HepG2 (cell line): ENCODE results near the gene PDZD2. TPM values are rescaled to one million over a fixed set of nuclear protein-coding genes. Genes with fewer than 3 reads are reported as not detected.

ENCODE experiments used
- ELF4 ChIP-seq: sonication (generic); formaldehyde crosslinking; IDR thresholded peaks from 2 replicates; pipeline ENCODE4 v1.5.0; 2020; ENCODE audit warnings: missing genetic modification reagents, mild to moderate bottlenecking, moderate library complexity, borderline replicate concordance
- FOSL2 ChIP-seq: sonication (generic); formaldehyde crosslinking; IDR thresholded peaks from 2 replicates; pipeline ENCODE4 v1.4.0; 2020; ENCODE audit warnings: missing genetic modification reagents
- MBD4 ChIP-seq: IDR thresholded peaks from 2 replicates; pipeline ENCODE4 v1.6.1; 2012; ENCODE audit warnings: low read length, inconsistent platforms, borderline replicate concordance
- TP53 ChIP-seq: sonication (generic); formaldehyde crosslinking; conservative IDR thresholded peaks from 2 replicates; pipeline ENCODE4 v1.4.0; 2020; ENCODE audit warnings: missing genetic modification reagents
- ZBTB8A ChIP-seq: sonication (generic); formaldehyde crosslinking; IDR thresholded peaks from 2 replicates; pipeline ENCODE4 v1.4.0; 2020; ENCODE audit warnings: mild to moderate bottlenecking, low read depth, missing genetic modification reagents, borderline replicate concordance
- ZNF207 ChIP-seq: fragments of 450-650 bp; IDR thresholded peaks from 2 replicates; pipeline ENCODE4 v1.6.1; 2016; ENCODE audit warnings: antibody characterized with exemption, borderline replicate concordance
- polyA plus RNA-seq, 8 experiments: library from polyadenylated mRNA; depleted of rRNA in 3 of 8; stranded (reverse) in 7 of 8; unstranded in 1 of 8; fragments of >200 nt; fragmentation: Illumina TruSeq in 4 of 8; extraction: Trizol in 4 of 8; gene quantifications; 2 replicates each; pipeline versions ENCODE4 v1.2.1 to v1.2.3, GENCODE V29; 2011 to 2016; ENCODE audit warnings: low read depth in 4 of 8, missing spikeins in 1 of 8, mixed read lengths in 1 of 8; ENCODE audit not compliant: insufficient read depth in 1 of 8
- total RNA-seq, 5 experiments: library from RNA; depleted of rRNA; stranded (reverse); fragments of >200 nt; fragmentation: Illumina TruSeq; extraction: Trizol; gene quantifications; 2 replicates each; pipeline ENCODE4 v1.2.3, GENCODE V29; 2016; ENCODE audit warnings: low read depth in 1 of 5
- TF ChIP-seq, protein P1 (sequence below): sonication (generic); formaldehyde crosslinking; IDR thresholded peaks from 2 replicates; pipeline ENCODE4 v1.5.0; 2020; ENCODE audit warnings: mild to moderate bottlenecking, missing genetic modification reagents
- TF ChIP-seq, protein P2 (sequence below): sonication (generic); formaldehyde crosslinking; IDR thresholded peaks from 2 replicates; pipeline ENCODE4 v1.5.0; 2020; ENCODE audit warnings: mild to moderate bottlenecking, low read depth, missing genetic modification reagents, borderline replicate concordance
- TF ChIP-seq, protein P3 (sequence below): sonication (generic); formaldehyde crosslinking; IDR thresholded peaks from 2 replicates; pipeline ENCODE4 v1.9.0; 2021; ENCODE audit warnings: missing genetic modification reagents, mild to moderate bottlenecking, borderline replicate concordance
- TF ChIP-seq, protein P4 (sequence below): IDR thresholded peaks from 2 replicates; pipeline ENCODE4 v1.6.1; 2016; ENCODE audit warnings: missing compliant biosample characterization, missing genetic modification reagents, borderline replicate concordance
- TF ChIP-seq, protein P5 (sequence below): sonication (generic); formaldehyde crosslinking; IDR thresholded peaks from 2 replicates; pipeline ENCODE4 v1.4.0; 2020; ENCODE audit warnings: missing genetic modification reagents

PDZD2 gene
- total and polyA plus RNA-seq, 2 of the 13 experiments (the other 11 are each of a cell fraction or from before 2014, with no cell fraction given) = 0.04 TPM; not detected in 1

DNA sequence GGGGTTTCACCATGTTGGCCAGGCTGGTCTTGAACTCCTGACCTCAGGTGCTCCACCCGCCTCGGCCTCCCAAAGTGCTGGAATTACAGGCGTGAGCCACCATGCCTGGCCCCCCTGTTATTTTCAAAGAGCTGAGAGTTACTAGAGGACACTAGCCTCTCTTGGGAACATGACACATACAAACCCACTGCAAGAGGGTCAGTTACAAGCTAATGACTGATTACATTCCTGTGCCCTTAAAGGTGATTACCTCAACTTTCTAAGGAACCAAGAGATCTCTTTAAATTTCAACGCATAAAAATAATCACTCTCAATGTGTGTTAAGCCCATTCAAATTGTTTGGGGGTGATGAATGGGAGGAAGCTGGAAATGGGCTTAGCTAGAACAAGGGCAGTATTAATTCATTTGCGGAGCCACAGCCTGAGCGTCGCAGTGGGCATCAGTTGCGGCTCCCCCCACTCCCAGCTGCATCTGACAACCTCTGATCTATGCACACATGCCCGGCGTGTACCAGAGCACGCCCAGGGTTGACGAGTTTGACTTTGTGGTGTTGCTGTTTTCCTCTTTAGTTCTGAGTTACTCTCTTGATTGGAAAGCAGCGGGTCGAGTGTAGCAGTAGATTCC lies 388.3 kb downstream of the PDZD2 start (continued):
- TF ChIP-seq, protein P1, sequence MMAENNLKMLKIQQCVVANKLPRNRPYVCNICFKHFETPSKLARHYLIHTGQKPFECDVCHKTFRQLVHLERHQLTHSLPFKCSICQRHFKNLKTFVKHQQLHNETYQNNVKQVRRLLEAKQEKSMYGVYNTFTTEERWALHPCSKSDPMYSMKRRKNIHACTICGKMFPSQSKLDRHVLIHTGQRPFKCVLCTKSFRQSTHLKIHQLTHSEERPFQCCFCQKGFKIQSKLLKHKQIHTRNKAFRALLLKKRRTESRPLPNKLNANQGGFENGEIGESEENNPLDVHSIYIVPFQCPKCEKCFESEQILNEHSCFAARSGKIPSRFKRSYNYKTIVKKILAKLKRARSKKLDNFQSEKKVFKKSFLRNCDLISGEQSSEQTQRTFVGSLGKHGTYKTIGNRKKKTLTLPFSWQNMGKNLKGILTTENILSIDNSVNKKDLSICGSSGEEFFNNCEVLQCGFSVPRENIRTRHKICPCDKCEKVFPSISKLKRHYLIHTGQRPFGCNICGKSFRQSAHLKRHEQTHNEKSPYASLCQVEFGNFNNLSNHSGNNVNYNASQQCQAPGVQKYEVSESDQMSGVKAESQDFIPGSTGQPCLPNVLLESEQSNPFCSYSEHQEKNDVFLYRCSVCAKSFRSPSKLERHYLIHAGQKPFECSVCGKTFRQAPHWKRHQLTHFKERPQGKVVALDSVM (CRISPR knock-in tag) = no peak
- TF ChIP-seq TP53 (CRISPR knock-in tag) (no peak), ZBTB8A (CRISPR knock-in tag) (no peak), FOSL2 (CRISPR knock-in tag) (no peak), ZNF207 (no peak), ELF4 (CRISPR knock-in tag) (no peak), MBD4 (no peak)
- TF ChIP-seq, protein P2, sequence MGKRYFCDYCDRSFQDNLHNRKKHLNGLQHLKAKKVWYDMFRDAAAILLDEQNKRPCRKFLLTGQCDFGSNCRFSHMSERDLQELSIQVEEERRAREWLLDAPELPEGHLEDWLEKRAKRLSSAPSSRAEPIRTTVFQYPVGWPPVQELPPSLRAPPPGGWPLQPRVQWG (CRISPR knock-in tag) = no peak
- TF ChIP-seq, protein P3, sequence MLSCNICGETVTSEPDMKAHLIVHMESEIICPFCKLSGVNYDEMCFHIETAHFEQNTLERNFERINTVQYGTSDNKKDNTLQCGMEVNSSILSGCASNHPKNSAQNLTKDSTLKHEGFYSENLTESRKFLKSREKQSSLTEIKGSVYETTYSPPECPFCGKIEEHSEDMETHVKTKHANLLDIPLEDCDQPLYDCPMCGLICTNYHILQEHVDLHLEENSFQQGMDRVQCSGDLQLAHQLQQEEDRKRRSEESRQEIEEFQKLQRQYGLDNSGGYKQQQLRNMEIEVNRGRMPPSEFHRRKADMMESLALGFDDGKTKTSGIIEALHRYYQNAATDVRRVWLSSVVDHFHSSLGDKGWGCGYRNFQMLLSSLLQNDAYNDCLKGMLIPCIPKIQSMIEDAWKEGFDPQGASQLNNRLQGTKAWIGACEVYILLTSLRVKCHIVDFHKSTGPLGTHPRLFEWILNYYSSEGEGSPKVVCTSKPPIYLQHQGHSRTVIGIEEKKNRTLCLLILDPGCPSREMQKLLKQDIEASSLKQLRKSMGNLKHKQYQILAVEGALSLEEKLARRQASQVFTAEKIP (CRISPR knock-in tag) = no peak
- TF ChIP-seq, protein P4, sequence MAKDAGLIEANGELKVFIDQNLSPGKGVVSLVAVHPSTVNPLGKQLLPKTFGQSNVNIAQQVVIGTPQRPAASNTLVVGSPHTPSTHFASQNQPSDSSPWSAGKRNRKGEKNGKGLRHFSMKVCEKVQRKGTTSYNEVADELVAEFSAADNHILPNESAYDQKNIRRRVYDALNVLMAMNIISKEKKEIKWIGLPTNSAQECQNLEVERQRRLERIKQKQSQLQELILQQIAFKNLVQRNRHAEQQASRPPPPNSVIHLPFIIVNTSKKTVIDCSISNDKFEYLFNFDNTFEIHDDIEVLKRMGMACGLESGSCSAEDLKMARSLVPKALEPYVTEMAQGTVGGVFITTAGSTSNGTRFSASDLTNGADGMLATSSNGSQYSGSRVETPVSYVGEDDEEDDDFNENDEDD = no peak
- TF ChIP-seq, protein P5, sequence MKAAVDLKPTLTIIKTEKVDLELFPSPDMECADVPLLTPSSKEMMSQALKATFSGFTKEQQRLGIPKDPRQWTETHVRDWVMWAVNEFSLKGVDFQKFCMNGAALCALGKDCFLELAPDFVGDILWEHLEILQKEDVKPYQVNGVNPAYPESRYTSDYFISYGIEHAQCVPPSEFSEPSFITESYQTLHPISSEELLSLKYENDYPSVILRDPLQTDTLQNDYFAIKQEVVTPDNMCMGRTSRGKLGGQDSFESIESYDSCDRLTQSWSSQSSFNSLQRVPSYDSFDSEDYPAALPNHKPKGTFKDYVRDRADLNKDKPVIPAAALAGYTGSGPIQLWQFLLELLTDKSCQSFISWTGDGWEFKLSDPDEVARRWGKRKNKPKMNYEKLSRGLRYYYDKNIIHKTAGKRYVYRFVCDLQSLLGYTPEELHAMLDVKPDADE = no peak
- TF ChIP-seq, all 625 proteins: peak for 0
